Gastrocnemius medialis (tissue), 4 donors: ENCODE results near the gene MUC15. TPM values are rescaled to one million over a fixed set of nuclear protein-coding genes. Genes with fewer than 3 reads are reported as not detected.

Experiments used
- ATAC-seq, 2 donors: fragments of 150-250 bp; one replicate each; pipeline ENCODE4 v1.9.1; 2016
- DNase-seq, 2 donors: peaks; one replicate each; pipeline ENCODE4 v3.0.0-alpha.2; 2019
- H3K27ac ChIP-seq, 4 donors: fragments of 200-600 bp; sonication (generic); 1 replicate in 1 of 4; 2 replicates in 3 of 4; pipeline ENCODE4 v1.5.1; 2016 to 2018; ENCODE audit warnings: mild to moderate bottlenecking in 2 of 4, moderate library complexity in 1 of 4
- H3K27me3 ChIP-seq, 3 donors: fragments of 200-600 bp; sonication (generic) in 2 of 3; 1 replicate in 1 of 3; 2 replicates in 2 of 3; pipeline versions ENCODE4 v1.5.1 to v1.6.0; 2016 to 2019; ENCODE audit warnings: mild to moderate bottlenecking in 1 of 3, moderate library complexity in 1 of 3
- H3K36me3 ChIP-seq, 2 donors: fragments of 200-600 bp; sonication (generic) in 1 of 2; one replicate each; pipeline ENCODE4 v1.5.1; 2017 to 2018
- H3K4me1 ChIP-seq, 2 donors: fragments of 200-600 bp; sonication (generic) in 1 of 2; one replicate each; pipeline ENCODE4 v1.5.1; 2016 to 2017; ENCODE audit warnings: mild to moderate bottlenecking in 2 of 2
- H3K4me3 ChIP-seq, 4 donors: fragments of 200-600 bp; sonication (generic) in 3 of 4; 1 replicate in 1 of 4; 2 replicates in 3 of 4; pipeline ENCODE4 v1.5.1; 2016 to 2019; ENCODE audit warnings: mild to moderate bottlenecking in 2 of 4
- H3K9me3 ChIP-seq, 3 donors: fragments of 200-600 bp; sonication (generic) in 2 of 3; 1 replicate in 1 of 3; 2 replicates in 2 of 3; pipeline ENCODE4 v1.5.1; 2016 to 2019
- POLR2A ChIP-seq, 2 donors: fragments of 450-650 bp; IDR thresholded peaks; one replicate each; pipeline ENCODE4 v1.6.1; 2017; ENCODE audit warnings: antibody characterized with exemption in 2 of 2, mild to moderate bottlenecking in 2 of 2, moderate library complexity in 2 of 2
- in situ Hi-C, 4 donors: fragments of 200-750 bp; cut with MboI; loops; one replicate each; pipeline versions ENCODE4 v1.15.0 to v1.8.0; 2017; ENCODE audit warnings: low sequenced_read_pairs in 4 of 4
- intact Hi-C: fragments of 100-400 bp; cut with DNase I; formaldehyde crosslinking; loops from one replicate; pipeline ENCODE4 v1.15.1; 2023; ENCODE audit warnings: low total_unique reads
- total RNA-seq, 4 donors: library from RNA; depleted of rRNA; stranded (reverse); fragments of >200 nt; gene quantifications; one replicate each; pipeline versions ENCODE4 v1.1.0 to v1.2.3, GENCODE V29; 2016
- TF ChIP-seq, protein P1 (sequence below), 5 experiments: fragments of 450-650 bp in 3 of 5; fragments of 200-600 bp in 2 of 5; sonication (generic) in 2 of 5; IDR thresholded peaks in 4 of 5; conservative IDR thresholded peaks in 1 of 5; 1 replicate in 4 of 5; 2 replicates in 1 of 5; pipeline ENCODE4 v1.5.1; 2016 to 2019; ENCODE audit warnings: antibody characterized with exemption in 5 of 5, mild to moderate bottlenecking in 3 of 5, moderate library complexity in 3 of 5

Gene MUC15
- total RNA-seq, 4 donors from 2014 or later = not detected

DNA sequence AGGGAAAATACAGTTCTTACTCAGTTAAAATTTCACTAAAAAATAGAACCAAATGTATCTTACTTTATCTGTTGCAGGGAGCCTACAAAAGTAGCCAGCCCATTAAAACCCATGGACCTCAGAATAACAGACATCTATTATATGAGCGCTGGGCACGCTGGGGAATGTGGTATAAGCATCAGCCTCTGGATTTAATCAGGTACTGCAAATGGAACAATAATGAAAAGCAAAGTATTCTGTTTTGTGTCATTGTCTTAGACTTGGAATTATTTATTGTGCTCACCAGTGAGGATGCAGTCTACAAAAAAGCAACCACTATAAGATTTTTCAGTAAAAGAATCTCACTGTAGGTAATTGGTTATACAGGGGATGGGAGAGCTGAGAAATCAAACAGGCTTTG is 30.2 kb downstream of the MUC15 start:
- no peaks in the 10 kb centered on the region for H3K9me3 ChIP-seq
- H3K27me3 ChIP-seq = no peaks in the 10 kb centered on the region
- in situ Hi-C loops = no loop called here
- H3K4me1 ChIP-seq = no peaks in the 10 kb centered on the region
- DNase-seq (no peak), ATAC-seq (no peak)
- H3K4me3 ChIP-seq = no peak overlapping the region
- H3K27ac ChIP-seq = no peak overlapping the region
- intact Hi-C loops = no loop called here
- no peaks in the 10 kb centered on the region for H3K36me3 ChIP-seq
- TF ChIP-seq, protein P1, sequence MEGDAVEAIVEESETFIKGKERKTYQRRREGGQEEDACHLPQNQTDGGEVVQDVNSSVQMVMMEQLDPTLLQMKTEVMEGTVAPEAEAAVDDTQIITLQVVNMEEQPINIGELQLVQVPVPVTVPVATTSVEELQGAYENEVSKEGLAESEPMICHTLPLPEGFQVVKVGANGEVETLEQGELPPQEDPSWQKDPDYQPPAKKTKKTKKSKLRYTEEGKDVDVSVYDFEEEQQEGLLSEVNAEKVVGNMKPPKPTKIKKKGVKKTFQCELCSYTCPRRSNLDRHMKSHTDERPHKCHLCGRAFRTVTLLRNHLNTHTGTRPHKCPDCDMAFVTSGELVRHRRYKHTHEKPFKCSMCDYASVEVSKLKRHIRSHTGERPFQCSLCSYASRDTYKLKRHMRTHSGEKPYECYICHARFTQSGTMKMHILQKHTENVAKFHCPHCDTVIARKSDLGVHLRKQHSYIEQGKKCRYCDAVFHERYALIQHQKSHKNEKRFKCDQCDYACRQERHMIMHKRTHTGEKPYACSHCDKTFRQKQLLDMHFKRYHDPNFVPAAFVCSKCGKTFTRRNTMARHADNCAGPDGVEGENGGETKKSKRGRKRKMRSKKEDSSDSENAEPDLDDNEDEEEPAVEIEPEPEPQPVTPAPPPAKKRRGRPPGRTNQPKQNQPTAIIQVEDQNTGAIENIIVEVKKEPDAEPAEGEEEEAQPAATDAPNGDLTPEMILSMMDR (IDR thresholded peaks at IDR 0.05 in 4 of 5, conservative IDR thresholded peaks at IDR 0.05 in 1 of 5) = no peak
- no peak for TF ChIP-seq POLR2A (IDR thresholded peaks at IDR 0.05)

DNA sequence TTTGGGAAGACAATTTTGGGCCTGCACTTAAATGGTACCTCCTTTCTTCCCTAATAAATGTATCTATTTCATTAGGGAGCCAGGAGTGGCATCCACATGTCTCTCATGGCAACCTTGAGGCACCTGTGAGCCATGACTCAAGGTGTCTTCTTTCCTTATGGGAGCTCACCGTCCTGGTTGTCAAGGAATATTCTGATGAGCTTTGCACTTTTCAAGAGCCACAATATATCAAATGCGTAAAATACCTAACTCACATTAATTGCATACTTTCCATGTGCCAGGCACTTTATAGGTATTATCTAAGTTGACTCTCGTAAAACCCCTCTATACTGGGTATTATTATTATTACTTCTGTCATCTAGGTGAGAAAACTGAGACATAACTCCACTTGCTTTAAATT is 32.5 kb downstream of the MUC15 start:
- DNase-seq (no peak), ATAC-seq (no peak)
- no peaks in the 10 kb centered on the region for H3K4me1 ChIP-seq
- no peak overlapping the region for H3K4me3 ChIP-seq
- in situ Hi-C loops = no loop called here
- no peaks in the 10 kb centered on the region for H3K9me3 ChIP-seq
- no peaks in the 10 kb centered on the region for H3K27me3 ChIP-seq
- H3K36me3 ChIP-seq = no peaks in the 10 kb centered on the region
- TF ChIP-seq, protein P1 (IDR thresholded peaks at IDR 0.05 in 4 of 5, conservative IDR thresholded peaks at IDR 0.05 in 1 of 5) = no peak
- TF ChIP-seq POLR2A (IDR thresholded peaks at IDR 0.05) = no peak
- no peak overlapping the region for H3K27ac ChIP-seq
- intact Hi-C loops = no loop called here

DNA sequence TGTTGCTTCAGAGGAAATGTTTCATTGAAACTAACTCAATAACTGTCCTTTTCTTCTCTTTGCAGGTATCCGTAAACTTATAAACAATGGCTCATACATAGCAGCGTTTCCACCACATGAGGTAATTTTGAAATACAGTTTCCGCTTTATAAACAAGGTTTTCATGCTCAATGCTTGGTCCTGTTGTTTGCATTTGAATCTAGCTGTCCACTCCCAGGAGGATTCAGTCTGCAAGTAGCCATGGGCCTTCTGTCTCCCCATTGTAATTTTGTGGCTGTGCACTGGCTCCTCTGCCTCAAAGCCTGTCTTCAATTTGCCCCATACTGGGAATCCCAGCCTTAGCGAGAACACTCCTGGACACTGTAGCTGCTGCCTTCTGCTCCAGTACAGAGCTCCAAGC is 34.7 kb downstream of the MUC15 start:
- Histone ChIP-seq H3K27ac (no peak overlapping the region), H3K27me3 (no peaks in the 10 kb centered on the region), H3K36me3 (no peaks in the 10 kb centered on the region), H3K4me3 (no peak overlapping the region), H3K9me3 (no peaks in the 10 kb centered on the region), H3K4me1 (no peaks in the 10 kb centered on the region)
- in situ Hi-C loops (no loop called here), intact Hi-C loops (no loop called here)
- DNase-seq = no peak
- TF ChIP-seq, protein P1 (IDR thresholded peaks at IDR 0.05 in 4 of 5, conservative IDR thresholded peaks at IDR 0.05 in 1 of 5) = no peak
- no peak for TF ChIP-seq POLR2A (IDR thresholded peaks at IDR 0.05)
- ATAC-seq = no peak

DNA sequence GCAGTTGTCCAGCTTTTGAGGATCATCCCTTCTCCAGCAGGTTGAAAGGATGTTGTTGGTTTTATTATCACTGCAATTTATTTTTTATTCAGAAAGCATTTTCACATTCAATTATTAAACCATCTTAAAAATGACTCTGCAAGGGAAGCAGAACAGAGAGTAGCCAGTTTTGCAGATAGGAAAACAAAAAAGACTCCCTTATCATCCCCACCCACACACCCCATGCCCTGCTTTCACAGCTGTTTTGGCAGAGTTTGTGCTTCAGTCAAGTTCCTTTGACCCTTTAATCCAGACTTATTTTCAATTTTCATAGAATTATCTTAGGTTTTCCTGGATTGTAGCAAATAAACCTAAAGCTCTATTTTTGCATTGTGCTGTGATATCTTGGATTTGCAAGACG is 44.4 kb downstream of the MUC15 start:
- H3K27ac ChIP-seq = no peak overlapping the region
- DNase-seq (no peak), ATAC-seq (no peak)
- no peak overlapping the region for H3K4me3 ChIP-seq
- H3K36me3 ChIP-seq = no peaks in the 10 kb centered on the region
- H3K4me1 ChIP-seq = no peaks in the 10 kb centered on the region
- H3K27me3 ChIP-seq = no peaks in the 10 kb centered on the region
- TF ChIP-seq POLR2A (IDR thresholded peaks at IDR 0.05) = no peak
- TF ChIP-seq, protein P1 (IDR thresholded peaks at IDR 0.05 in 4 of 5, conservative IDR thresholded peaks at IDR 0.05 in 1 of 5) = no peak
- in situ Hi-C loops (no loop called here), intact Hi-C loops (no loop called here)
- H3K9me3 ChIP-seq = no peaks in the 10 kb centered on the region

DNA sequence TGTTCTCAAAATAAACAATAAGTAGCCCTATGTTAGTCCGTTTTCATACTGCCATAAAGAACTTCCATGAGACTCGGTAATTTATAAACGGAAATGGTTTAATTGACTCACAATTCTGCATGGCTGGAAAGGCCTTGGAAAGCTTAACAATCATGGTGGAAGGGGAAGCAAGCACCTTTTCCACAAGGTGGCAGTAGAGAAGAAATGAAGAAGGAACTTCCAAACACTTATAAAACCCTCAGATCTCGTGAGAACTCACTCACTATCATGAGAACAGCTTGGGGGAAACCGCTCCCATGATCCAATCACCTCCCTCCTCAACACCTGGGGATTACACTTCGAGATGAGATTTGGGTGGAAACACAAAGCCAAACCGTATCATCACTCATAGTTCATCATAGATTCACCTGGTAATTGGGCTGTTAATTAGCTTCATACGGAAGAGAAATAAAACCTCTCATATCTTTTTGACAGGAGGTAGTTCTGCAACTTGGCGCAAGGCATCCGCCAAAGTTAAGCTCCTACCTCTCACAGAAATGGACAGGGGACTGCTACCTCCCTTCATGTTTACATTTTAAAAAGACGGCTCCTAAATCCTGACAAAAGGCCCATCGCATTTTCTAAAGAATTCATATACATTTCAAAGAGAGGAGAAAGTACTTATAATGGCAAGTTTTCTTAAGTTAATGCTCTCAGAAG is 49.0 kb downstream of the MUC15 start:
- H3K4me3 ChIP-seq = no peak overlapping the region
- TF ChIP-seq, protein P1 (IDR thresholded peaks at IDR 0.05 in 4 of 5, conservative IDR thresholded peaks at IDR 0.05 in 1 of 5) = no peak
- intact Hi-C loops = no loop called here
- H3K27me3 ChIP-seq = no peaks in the 10 kb centered on the region
- in situ Hi-C loops = no loop called here
- ATAC-seq = no peak
- no peaks in the 10 kb centered on the region for H3K4me1 ChIP-seq
- no peak overlapping the region for H3K27ac ChIP-seq
- no peaks in the 10 kb centered on the region for H3K9me3 ChIP-seq
- DNase-seq = no peak
- no peaks in the 10 kb centered on the region for H3K36me3 ChIP-seq
